OCI-LY7 (cell line): ENCODE measurements around the gene PHAX. TPM values are rescaled to one million over a fixed set of nuclear protein-coding genes. Genes with fewer than 3 reads are reported as not detected.
"Not testable (repeated sequence)": the region's sequence is repeated elsewhere in the genome, so short reads cannot be mapped to it uniquely, and the experiment has no call there.

ENCODE experiments used
- BruUV-seq: library from RNA; stranded (reverse); fragments of 400-500 nt; replicated peaks from 2 replicates; lab custom pipeline; 2021; lab: Mats Ljungman, UMichigan
- CTCF ChIA-PET: fragments of 300-600 bp; sonication (Branson Sonifier 250); formaldehyde crosslinking; loops from one replicate; lab custom pipeline; 2022; ENCODE audit warnings: antibody characterized with exemption; ENCODE audit not compliant: unreplicated experiment; lab: Charles Lee
- POLR2A ChIA-PET: fragments of 300-600 bp; sonication (Branson Sonifier 250); formaldehyde crosslinking; loops from one replicate; lab custom pipeline; 2022; ENCODE audit warnings: antibody characterized with exemption; lab: Charles Lee
- DNase-seq: peaks from one replicate; pipeline ENCODE4 v3.0.0-alpha.2; 2015; ENCODE audit warnings: low spot score
- H2AFZ ChIP-seq: fragments of 200-600 bp; sonication (generic), shearing (Covaris generic); 2 replicates; pipeline ENCODE4 v1.6.1; 2014; ENCODE audit warnings: mild to moderate bottlenecking, antibody characterized with exemption, low read length, moderate library complexity
- H3K27ac ChIP-seq: fragments of 200-600 bp; sonication (generic); 2 replicates; pipeline ENCODE4 v1.5.1; 2014; ENCODE audit warnings: mixed run types, low read depth, mild to moderate bottlenecking, moderate library complexity, low read length, inconsistent platforms; ENCODE audit not compliant: poor library complexity, severe bottlenecking
- H3K36me3 ChIP-seq: fragments of 200-600 bp; sonication (generic); 2 replicates; pipeline ENCODE4 v1.6.1; 2014; ENCODE audit warnings: mild to moderate bottlenecking, antibody characterized with exemption, low read length, moderate library complexity, mixed read lengths; ENCODE audit not compliant: insufficient read depth
- H3K4me1 ChIP-seq: fragments of 200-600 bp; sonication (generic); 2 replicates; pipeline ENCODE4 v1.5.1; 2014; ENCODE audit warnings: mild to moderate bottlenecking, low read length; ENCODE audit not compliant: insufficient read depth, poor library complexity, severe bottlenecking
- H3K4me2 ChIP-seq: fragments of 200-600 bp; sonication (generic); 2 replicates; pipeline ENCODE4 v1.6.1; 2014; ENCODE audit warnings: mild to moderate bottlenecking, low read length
- H3K4me3 ChIP-seq: fragments of 200-600 bp; sonication (generic); 2 replicates; pipeline ENCODE4 v1.5.1; 2014; ENCODE audit warnings: mild to moderate bottlenecking, low read depth, low read length; ENCODE audit not compliant: poor library complexity, severe bottlenecking
- H3K79me2 ChIP-seq: fragments of 200-600 bp; sonication (generic); 2 replicates; pipeline ENCODE4 v1.6.1; 2016; ENCODE audit warnings: low read depth, mild to moderate bottlenecking, low read length, moderate library complexity, mixed read lengths; ENCODE audit not compliant: insufficient read depth
- H3K9me2 ChIP-seq: fragments of 200-600 bp; sonication (generic); 2 replicates; pipeline ENCODE4 v1.6.1; 2016; ENCODE audit warnings: mild to moderate bottlenecking, low read length, mixed read lengths; ENCODE audit not compliant: insufficient read depth
- H3K9me3 ChIP-seq: fragments of 200-600 bp; sonication (generic); 2 replicates; pipeline ENCODE4 v1.6.1; 2014; ENCODE audit warnings: mild to moderate bottlenecking, mixed run types, low read length, mixed read lengths
- H4K20me1 ChIP-seq: fragments of 200-600 bp; sonication (generic); 2 replicates; pipeline ENCODE4 v1.6.1; 2014; ENCODE audit warnings: mild to moderate bottlenecking, antibody characterized with exemption, low read length, moderate library complexity, mixed read lengths; ENCODE audit not compliant: insufficient read depth
- CTCF ChIP-seq: fragments of 200-600 bp; sonication (generic); conservative IDR thresholded peaks from 2 replicates; pipeline ENCODE4 v1.5.1; 2014; ENCODE audit warnings: mild to moderate bottlenecking, antibody characterized with exemption, low read length, moderate library complexity, mixed read lengths
- EZH2phosphoT487 ChIP-seq: fragments of 200-600 bp; sonication (generic); IDR thresholded peaks from 2 replicates; pipeline ENCODE4 v1.6.1; 2018; ENCODE audit warnings: low read depth, borderline replicate concordance, mild to moderate bottlenecking, mixed run types, antibody characterized with exemption, low read length, moderate library complexity, mixed read lengths
- intact Hi-C: fragments of 100-400 bp; cut with micrococcal nuclease; formaldehyde crosslinking; loops from one replicate; pipeline ENCODE4 v1.10.0; 2022; ENCODE audit not compliant: unreplicated experiment
- total RNA-seq, 2 experiments: library from RNA; depleted of rRNA in 1 of 2; stranded (reverse); fragments of >200 nt in 1 of 2; shearing (Covaris generic) in 1 of 2; gene quantifications; 2 replicates each; pipeline ENCODE4 v1.2.3, GENCODE V29; 2014 to 2022

Gene PHAX
- total RNA-seq, 2 experiments from 2014 or later = 73.8 to 128 TPM

GRCh38 chr5:126597156-126597555 lies 3.6 kb upstream of the PHAX start:
- no TSS peak for BruUV-seq
- no peak overlapping the region for H3K4me3 ChIP-seq
- no peaks in the 10 kb centered on the region for H3K9me2 ChIP-seq
- no peak for DNase-seq
- H3K79me2 ChIP-seq = peaks cover 11% of the 10 kb centered on the region
- H3K4me1 ChIP-seq = peaks cover 11% of the 10 kb centered on the region
- H3K9me3 ChIP-seq = no peaks in the 10 kb centered on the region
- no peak overlapping the region for H3K4me2 ChIP-seq
- no peak overlapping the region for H2AFZ ChIP-seq
- peaks cover 8% of the 10 kb centered on the region for H3K36me3 ChIP-seq
- no peaks in the 10 kb centered on the region for H4K20me1 ChIP-seq
- intact Hi-C loops = no loop called here
- no peak for TF ChIP-seq EZH2phosphoT487
- no peak overlapping the region for H3K27ac ChIP-seq
- ChIA-PET CTCF (no interaction called here), POLR2A (no interaction called here)

GRCh38 chr5:126599499-126599898 lies 1.2 kb upstream of the PHAX start:
- no TSS peak for BruUV-seq

GRCh38 chr5:126599971-126600630 lies 646 bp upstream of the PHAX start:
- intact Hi-C loops = loop anchor here (1.0 to 10.0 kb wide), 4 partner anchors 56 to 1893 kb away; partner anchors contain the start of gene ZNF608
- Histone ChIP-seq H2AFZ (peak overlapping the region; percentile 96; the same call in 1 of the 2 replicates), H3K79me2 (peaks cover 40% of the 10 kb centered on the region), H3K4me1 (peaks cover 34% of the 10 kb centered on the region), H3K36me3 (peaks cover 34% of the 10 kb centered on the region), H3K4me3 (peak overlapping the region; percentile 86), H3K4me2 (peak overlapping the region; percentile 42)
- H3K27ac ChIP-seq, DNase-seq, CTCF ChIA-PET, H4K20me1 ChIP-seq, BruUV-seq, H3K9me3 ChIP-seq, H3K9me2 ChIP-seq: not testable (repeated sequence)
- POLR2A ChIA-PET = interaction anchor here (0.7 to 2.6 kb wide), 4 partner anchors 13 to 50 kb away, joined by 3 to 8 read pairs (median 3); no protein-coding TSS in a partner anchor

More at GRCh38 chr5:126599499-126599898, 1.2 kb upstream of the PHAX start:
- Histone ChIP-seq H2AFZ (peak overlapping the region; percentile 96; the same call in 1 of the 2 replicates), H3K27ac (no peak overlapping the region), H3K79me2 (peaks cover 34% of the 10 kb centered on the region), H3K4me3 (no peak overlapping the region), H3K9me2 (no peaks in the 10 kb centered on the region), H3K36me3 (peaks cover 28% of the 10 kb centered on the region), H3K4me2 (no peak overlapping the region), H4K20me1 (no peaks in the 10 kb centered on the region), H3K4me1 (peaks cover 33% of the 10 kb centered on the region), H3K9me3 (no peaks in the 10 kb centered on the region)
- CTCF ChIA-PET = interaction anchor here (0.5 kb wide), 1 partner anchor 771 kb away, joined by 4 read pairs; no protein-coding TSS in a partner anchor
- POLR2A ChIA-PET = interaction anchor here (0.7 to 2.6 kb wide), 2 partner anchors 12 to 16 kb away, joined by 3 to 8 read pairs; no protein-coding TSS in a partner anchor
- intact Hi-C loops = no loop called here
- TF ChIP-seq EZH2phosphoT487 (no peak), CTCF (no peak)
- DNase-seq = no peak
